SK-MEL-5 (cell line): Measurements from ENCODE around the gene GLYATL1B. TPM values are rescaled to one million over a fixed set of nuclear protein-coding genes. Genes with fewer than 3 reads are reported as not detected.
A peak's percentile ranks its signal among the peaks of the same experiment; 100 is the strongest.
"Not testable (repeated sequence)": the region's sequence is repeated elsewhere in the genome, so short reads cannot be mapped to it uniquely, and the experiment has no call there.

Experiments used
- DNase-seq: peaks from one replicate; pipeline ENCODE4 v3.0.0-alpha.2; 2016; ENCODE audit warnings: low read depth, low spot score
- in situ Hi-C: cut with HindIII; loops from 2 replicates; pipeline ENCODE4 v1.10.0; 2016; ENCODE audit warnings: low sequenced_read_pairs, high pct_unique_total_duplicates, low pct_unique_long_range_greater_than_20kb
- total RNA-seq: library from RNA; depleted of rRNA; stranded (reverse); fragments of >200 nt; shearing (Covaris generic); gene quantifications from 2 replicates; pipeline ENCODE4 v1.2.3, GENCODE V29; 2014

The GLYATL1B gene
- total RNA-seq, 1 experiment from 2014 or later = not detected

DNA sequence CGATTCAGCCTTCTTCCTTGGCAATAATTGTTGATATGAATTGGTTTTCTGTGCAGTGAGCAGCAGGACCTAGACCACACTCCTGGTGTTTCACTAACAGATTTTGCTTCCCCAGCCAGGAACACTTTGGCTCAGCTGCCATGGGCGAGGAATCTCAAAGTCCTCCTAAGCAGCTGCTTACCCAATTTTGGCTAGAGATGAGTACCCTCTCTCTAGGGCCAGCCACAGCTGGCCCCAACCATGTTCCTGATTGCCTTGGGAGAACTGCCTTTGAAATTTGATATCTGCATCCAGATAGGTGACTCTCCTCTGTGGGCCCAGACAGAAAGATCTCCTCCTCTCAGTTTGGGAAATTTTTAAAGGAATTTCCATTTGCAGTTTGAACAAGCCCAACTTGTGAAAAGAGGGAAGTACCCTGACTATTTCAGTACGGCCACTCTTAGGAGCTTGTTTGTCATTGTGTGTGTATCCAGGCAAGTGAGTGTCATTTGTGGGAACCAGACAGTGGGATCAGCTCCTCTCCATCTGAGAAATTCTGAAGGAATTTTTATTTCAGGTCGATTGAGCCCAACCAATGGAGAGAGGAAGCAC is 4.6 kb upstream of the GLYATL1B start:
- DNase-seq, in situ Hi-C loops: not testable (repeated sequence)

- DNase-seq = no peak
- in situ Hi-C loops = no loop called here
These were observed 2.1 kb downstream of the GLYATL1B start for GRCh38 chr11:59088162-59088561.

GRCh38 chr11:59093576-59093975 is 7.5 kb downstream of the GLYATL1B start:
- DNase-seq, in situ Hi-C loops: not testable (repeated sequence)

DNA sequence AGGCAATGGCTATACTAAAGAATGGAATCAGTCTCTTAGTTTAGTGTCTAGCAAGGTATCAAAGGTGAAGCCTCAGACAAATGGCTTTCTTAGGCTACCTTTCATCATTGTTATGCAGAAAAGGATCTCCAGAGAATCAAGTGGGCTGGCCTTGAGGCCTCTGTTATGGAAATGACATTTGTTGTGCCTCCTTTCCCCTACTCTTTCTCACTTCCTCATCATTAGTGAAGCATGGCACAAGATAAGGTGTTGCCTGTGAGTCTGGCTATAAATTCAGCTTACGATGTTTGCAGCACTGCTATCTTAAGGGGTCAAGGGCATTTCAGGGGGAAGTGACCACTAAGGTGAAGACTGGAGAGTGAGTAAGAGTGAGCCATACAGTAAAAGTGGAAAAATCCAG is 9.1 kb downstream of the GLYATL1B start:
- in situ Hi-C loops, DNase-seq: not testable (repeated sequence)

GRCh38 chr11:59095972-59096575 is 10.0 kb downstream of the GLYATL1B start:
- in situ Hi-C loops, DNase-seq: not testable (repeated sequence)

GRCh38 chr11:59097113-59097708 is 11.1 kb downstream of the GLYATL1B start:
- in situ Hi-C loops = no loop called here
- DNase-seq = peak; percentile 68

GRCh38 chr11:59097938-59098337 is 11.8 kb downstream of the GLYATL1B start:
- DNase-seq, in situ Hi-C loops: not testable (repeated sequence)

DNA sequence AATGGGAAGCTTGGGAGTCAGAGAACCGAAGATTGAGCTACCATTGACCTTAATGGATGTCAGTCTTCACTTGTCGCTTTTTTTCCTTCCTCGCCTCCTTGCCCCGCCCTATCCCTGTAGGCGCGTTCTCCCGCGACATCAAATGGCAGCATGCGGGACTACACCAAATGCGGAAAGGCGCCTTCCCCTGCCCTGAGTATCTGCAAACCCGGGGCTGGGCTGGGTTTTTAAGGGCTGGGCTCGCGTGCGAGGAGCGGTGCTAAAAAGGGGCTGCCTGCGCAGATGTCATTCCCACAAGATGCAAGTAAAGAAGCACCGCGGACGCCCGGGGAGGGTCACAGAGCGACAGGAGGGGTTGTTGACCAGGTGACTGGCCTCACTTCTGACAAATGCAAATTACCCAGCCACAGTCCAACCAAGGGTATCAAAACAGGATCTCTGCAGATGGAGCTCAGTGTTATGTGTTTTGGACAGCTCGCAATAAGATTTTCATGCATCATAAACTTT is 16.2 kb downstream of the GLYATL1B start:
- in situ Hi-C loops = no loop called here
- peak; percentile 37 for DNase-seq

DNA sequence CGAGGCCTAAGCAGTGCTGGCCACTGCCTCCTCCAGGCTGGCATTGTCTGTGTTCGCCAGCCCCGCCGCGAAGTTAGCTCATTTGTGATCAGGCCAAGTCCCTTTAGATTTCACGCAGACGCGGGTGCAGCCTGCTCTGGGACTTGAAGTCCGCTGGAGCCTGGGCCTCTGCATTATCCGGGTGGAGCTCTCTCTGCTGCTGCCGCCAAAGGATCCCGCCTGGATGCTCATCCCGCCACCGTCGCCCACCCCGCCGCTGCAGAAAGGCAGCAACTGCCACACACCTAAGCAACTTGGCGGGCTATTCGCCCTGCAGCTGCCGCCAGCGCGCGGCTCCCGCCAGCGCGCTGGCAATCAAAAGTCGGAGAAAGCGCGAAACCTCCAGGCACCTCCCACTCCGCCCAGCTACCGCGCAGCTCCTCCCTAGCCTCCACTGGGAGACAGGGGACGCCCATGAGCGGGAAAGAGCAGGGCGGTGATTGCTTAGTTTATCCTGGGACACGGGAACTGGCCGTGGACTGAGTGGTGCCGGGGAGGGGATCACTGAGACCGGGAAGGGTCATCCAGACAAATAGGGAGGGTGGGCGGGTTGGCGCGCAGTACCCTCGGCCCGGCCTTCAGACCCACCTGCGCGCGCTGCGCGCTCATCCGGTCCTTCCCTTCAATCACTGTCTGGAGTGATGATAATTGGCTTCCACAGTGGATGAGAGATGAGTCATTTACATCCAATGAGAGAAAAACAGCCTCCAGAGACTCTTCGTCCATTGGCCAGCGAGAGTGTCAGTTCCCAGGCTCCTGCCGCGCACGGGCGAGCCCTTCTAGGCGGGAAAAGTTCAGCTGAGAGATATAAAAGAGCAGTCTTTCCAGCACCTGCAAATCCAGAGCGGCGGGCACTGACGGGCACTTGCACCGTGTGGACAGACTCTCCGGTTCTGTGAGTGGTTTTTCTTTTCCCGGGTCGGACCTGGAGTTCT is 20.5 kb downstream of the GLYATL1B start, which contains the start of gene FAM111B:
Gene FAM111B, plus strand, starts transcription at position 875 of the 974 bp plus-strand sequence. CDS start 2,389 bp downstream, outside the sequence.
- DNase-seq = peak; percentile 85
- in situ Hi-C loops = no loop called here

- DNase-seq, in situ Hi-C loops: not testable (repeated sequence)
These were observed 21.6 kb downstream of the GLYATL1B start for GRCh38 chr11:59107721-59108120.

DNA sequence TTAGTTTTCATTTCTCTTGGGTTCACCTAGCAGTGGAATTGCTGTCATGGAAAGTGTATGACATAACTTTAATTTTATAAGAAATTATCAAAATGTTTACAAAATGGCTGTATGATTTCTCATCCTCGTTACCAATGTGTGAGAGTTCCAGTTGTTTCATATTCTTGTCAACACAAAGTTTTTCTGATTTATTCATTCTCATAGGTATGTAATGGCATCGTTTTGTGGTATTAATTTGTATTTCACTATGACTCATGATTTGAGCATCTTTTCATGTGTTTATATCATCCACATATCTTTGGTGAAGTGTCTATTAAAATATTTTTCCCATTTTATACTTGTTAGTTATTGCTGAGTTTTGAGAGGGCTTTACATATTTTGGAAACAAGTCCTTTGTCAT is 26.4 kb downstream of the GLYATL1B start:
- DNase-seq = no peak
- in situ Hi-C loops = no loop called here

DNA sequence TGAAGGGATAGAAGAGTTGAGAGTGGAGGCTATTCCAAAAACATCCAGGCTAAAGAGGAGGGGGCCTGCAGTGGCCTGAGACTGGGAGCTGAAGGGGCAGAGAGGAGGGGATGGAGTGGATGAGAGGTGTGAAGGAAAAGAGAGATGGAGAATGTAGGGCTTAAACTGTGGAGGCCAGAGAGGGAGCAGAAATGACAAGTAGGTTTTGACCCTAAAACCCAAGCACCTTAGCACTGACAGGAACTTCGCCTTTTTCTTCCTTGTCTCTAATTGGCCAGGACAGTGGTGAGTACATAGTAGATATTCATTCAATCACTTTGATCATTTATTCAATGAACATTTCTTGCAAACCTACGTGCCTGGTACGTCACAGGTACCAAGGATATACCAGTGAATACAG is 28.2 kb downstream of the GLYATL1B start:
- in situ Hi-C loops = no loop called here
- DNase-seq = no peak

DNA sequence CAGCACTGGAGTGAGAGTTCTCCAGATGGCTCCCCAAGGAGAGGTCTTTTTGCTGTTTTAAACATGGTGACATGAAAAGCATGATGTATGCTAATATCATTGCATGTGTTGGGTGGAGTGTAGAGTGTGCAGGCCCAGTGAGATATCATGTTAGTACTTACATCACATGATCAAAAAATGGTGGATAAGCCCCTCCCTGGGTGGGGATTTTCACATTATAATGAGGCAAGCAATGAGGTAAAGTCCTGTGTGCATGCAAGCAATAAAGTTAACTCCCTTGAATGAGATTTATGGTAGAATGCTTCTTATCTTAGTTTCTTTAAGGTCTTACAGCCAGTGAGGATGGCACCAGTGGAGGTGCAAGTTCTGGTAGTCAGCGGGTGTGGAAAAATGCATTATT is 29.4 kb downstream of the GLYATL1B start:
- no peak for DNase-seq
- in situ Hi-C loops = no loop called here

DNA sequence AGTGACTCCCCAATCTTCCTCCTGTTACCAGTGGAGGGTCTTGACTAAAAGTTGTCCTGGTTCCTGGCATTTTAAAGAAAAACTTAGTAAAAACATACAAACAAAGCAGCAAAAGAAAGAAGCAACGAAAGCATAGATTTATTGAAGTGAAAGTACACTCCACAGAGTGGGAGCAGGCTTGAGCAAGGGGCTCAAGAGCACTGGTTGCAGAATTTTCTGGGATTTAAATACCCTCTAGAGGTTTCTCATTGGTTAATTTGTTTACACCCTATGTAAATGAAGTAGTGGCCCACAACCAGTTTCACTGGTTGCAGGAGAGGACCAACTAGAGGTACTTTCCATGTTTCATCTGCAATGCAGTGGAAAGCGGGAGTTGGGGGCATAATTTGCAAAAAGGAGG is 31.7 kb downstream of the GLYATL1B start:
- in situ Hi-C loops = no loop called here

GRCh38 chr11:59119826-59120225 is 33.7 kb downstream of the GLYATL1B start:
- DNase-seq = no peak
- in situ Hi-C loops = no loop called here

More for the DNA sequence above, 31.7 kb downstream of the GLYATL1B start:
- DNase-seq = no peak

- DNase-seq = peak; percentile 74
- in situ Hi-C loops = no loop called here
These were observed 49.7 kb downstream of the GLYATL1B start for GRCh38 chr11:59135648-59136461.

DNA sequence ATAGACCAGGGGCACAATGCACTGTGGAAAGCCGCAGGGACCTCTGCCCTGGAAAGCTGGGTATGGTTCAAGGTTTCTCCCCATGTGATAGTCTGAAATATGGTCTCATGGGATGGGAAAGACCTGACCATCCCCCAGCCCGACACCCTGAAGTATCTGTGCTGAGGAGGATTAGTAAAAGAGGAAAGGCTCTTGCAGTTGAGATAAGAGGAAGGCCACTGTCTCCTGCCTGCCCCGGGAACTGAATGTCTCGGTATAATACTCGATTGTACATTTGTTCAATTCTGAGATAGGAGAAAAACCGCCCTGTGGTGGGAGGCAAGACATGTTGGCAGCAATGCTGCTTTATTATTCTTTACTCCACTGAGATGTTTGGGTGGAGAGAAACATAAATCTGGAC is 50.4 kb downstream of the GLYATL1B start:
- DNase-seq, in situ Hi-C loops: not testable (repeated sequence)
